ENCODE data around the gene ZKSCAN5. TPM values are rescaled to one million over a fixed set of nuclear protein-coding genes. Genes with fewer than 3 reads are reported as not detected.

ZKSCAN5 gene
- total and polyA plus RNA-seq, 2 of the 8 experiments (the other 6 are each of a cell fraction or from before 2014, with no cell fraction given), result 5.3 to 13.5 TPM

DNA sequence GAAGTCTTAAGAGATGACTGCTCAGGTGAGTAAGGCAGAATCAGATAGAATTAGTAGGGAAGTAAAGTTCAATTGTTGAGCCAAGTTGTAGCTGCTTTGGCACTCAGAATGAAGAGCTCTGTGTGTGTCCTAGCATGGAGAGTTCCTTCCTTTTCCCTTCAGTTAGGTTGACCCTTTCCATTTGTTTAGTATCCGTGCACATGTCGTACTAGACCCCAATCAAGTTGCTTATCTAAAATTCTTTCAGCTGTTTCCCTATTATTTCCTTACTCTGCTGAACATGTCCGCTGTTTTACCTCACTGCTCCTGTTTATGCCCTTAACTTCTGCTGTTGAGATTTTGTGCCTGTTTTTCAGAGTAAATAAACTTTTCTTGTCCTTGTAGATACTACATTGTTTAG, 67.3 kb downstream of the ZKSCAN5 start:
- Histone ChIP-seq H3K79me1 (ENCODE audit: low read depth, low read length) (no peaks in the 10 kb centered on the region), H3K9ac (replicated peaks in 1 of 4; ENCODE audit: extremely low read depth in 1 of 4, low read depth in 3 of 4, low read length in 3 of 4) (no peak overlapping the region), H4K20me1 (replicated peaks in 1 of 2; ENCODE audit: control insufficient read depth in 1 of 2, insufficient read depth in 2 of 2, low read length in 2 of 2) (peaks cover 0 to 2% of the 10 kb centered on the region in 2 experiments), H3K23ac (ENCODE audit: insufficient read length) (no peak overlapping the region), H3K27me3 (replicated peaks in 1 of 4; ENCODE audit: control insufficient read depth in 3 of 4, extremely low read depth in 1 of 4, insufficient read depth in 3 of 4, low read length in 3 of 4) (no peaks in the 10 kb centered on the region), H3K56ac (replicated peaks; ENCODE audit: insufficient read length, low read depth, low read length) (no peak overlapping the region), H3K4me1 (replicated peaks in 1 of 4; ENCODE audit: control insufficient read depth in 3 of 4, insufficient read depth in 4 of 4, low read length in 3 of 4) (peaks cover 0 to 6% (median 2%) of the 10 kb centered on the region in 4 experiments; a peak in 1 of 7 replicates), H3K36me3 (ENCODE audit: control insufficient read depth in 2 of 4, insufficient read depth in 4 of 4, low read length in 3 of 4) (peaks cover 2 to 39% (median 20%) of the 10 kb centered on the region in 4 experiments; a peak in 7 of 8 replicates), H2AK5ac (ENCODE audit: low read depth, low read length) (no peak overlapping the region), H3K27ac (ENCODE audit: low read depth, low read length) (no peak overlapping the region), H4K8ac (ENCODE audit: extremely low read depth, insufficient read depth, low read length) (no peak overlapping the region), H3K4me3 (ENCODE audit: extremely low read depth in 1 of 4, insufficient read depth in 2 of 4, low read depth in 3 of 4, low read length in 4 of 4) (no peak overlapping the region), H3K4ac (replicated peaks; ENCODE audit: insufficient read length, low read depth, low read length) (no peak overlapping the region), H3K23me2 (ENCODE audit: low read depth, low read length) (no peaks in the 10 kb centered on the region), H3K18ac (ENCODE audit: extremely low read depth, low read length) (no peak overlapping the region), H3K4me2 (ENCODE audit: insufficient read depth in 1 of 2, low read depth in 2 of 2, low read length in 2 of 2) (no peak overlapping the region), H2AFZ (ENCODE audit: low read length) (no peak overlapping the region), H2BK20ac (ENCODE audit: low read length) (no peak overlapping the region), H2BK120ac (replicated peaks; ENCODE audit: low read depth, low read length) (no peak overlapping the region), H3K9me3 (ENCODE audit: insufficient read depth in 2 of 2, low read depth in 1 of 2, low read length in 1 of 2) (no peaks in the 10 kb centered on the region), H4K91ac (replicated peaks; ENCODE audit: insufficient read length, low read length) (no peak overlapping the region), H2BK15ac (ENCODE audit: low read length) (no peak overlapping the region), H3K79me2 (ENCODE audit: control insufficient read depth in 1 of 2, insufficient read depth in 2 of 2, low read length in 2 of 2) (peaks cover 0 to 4% of the 10 kb centered on the region in 2 experiments; a peak in 1 of 4 replicates), H2BK5ac (ENCODE audit: low read depth, low read length) (no peak overlapping the region), H2BK12ac (ENCODE audit: low read depth, low read length) (no peak overlapping the region), H3K14ac (ENCODE audit: insufficient read length) (no peak overlapping the region), H4K5ac (ENCODE audit: insufficient read length, low read depth, low read length) (no peak overlapping the region)
- FAIRE-seq (no peak), DNase-seq (ENCODE audit: low read depth in 1 of 2, low spot score in 2 of 2) (no peak)
- ChIA-PET CTCF (ENCODE audit: partially characterized antibody) (interaction anchor here (1.2 to 1.6 kb wide), 2 partner anchors 9 to 32 kb away, joined by 3 read pairs; no protein-coding TSS in a partner anchor), POLR2A (ENCODE audit: partially characterized antibody) (interaction anchor here (0.7 to 2.9 kb wide), 4 partner anchors 13 to 196 kb away, joined by 3 to 20 read pairs (median 8); partner anchors contain the start of genes ZNF655 and ZSCAN25)
- WGBS, 2 experiments (ENCODE audit: extremely low coverage in 1 of 2, insufficient coverage in 1 of 2, insufficient read length in 1 of 2, insufficient replicate concordance in 2 of 2, low coverage in 1 of 2, low lambda C conversion rate in 2 of 2, missing lambda C conversion rate in 1 of 2), result 88% methylated on average over 3 of the region's 3 CpGs; no CpG with 5 or more reads in 1 of the 2 experiments
- TF ChIP-seq GTF2F1 (IDR thresholded peaks at IDR 0.05; ENCODE audit: borderline replicate concordance, low read depth, low read length), result no peak
- no peak for TF ChIP-seq NANOG (IDR thresholded peaks at IDR 0.05; ENCODE audit: insufficient read depth, low read depth, low read length, poor library complexity, severe bottlenecking)
- TF ChIP-seq RXRA (IDR thresholded peaks at IDR 0.05; ENCODE audit: insufficient read depth, low read depth, low read length), result no peak
